NB4 (cell line): ENCODE data around the gene SPEM2.

Experiments used
- CTCF ChIP-seq: IDR thresholded peaks from one replicate; pipeline ENCODE4 v1.5.1; 2012; ENCODE audit warnings: low read depth, low read length
- MAX ChIP-seq: IDR thresholded peaks from 2 replicates; pipeline ENCODE4 v1.6.1; 2011; ENCODE audit warnings: low read depth, low read length
- MYC ChIP-seq: IDR thresholded peaks from 2 replicates; pipeline ENCODE4 v1.6.1; 2011; ENCODE audit warnings: low read depth, low read length
- POLR2A ChIP-seq: IDR thresholded peaks from 2 replicates; pipeline ENCODE4 v1.6.1; 2011; ENCODE audit warnings: mild to moderate bottlenecking; ENCODE audit not compliant: insufficient read length; ENCODE audit errors: extremely low read depth

GRCh38 chr17:7459961-7460545 lies 34.6 kb downstream of the SPEM2 start:
- TF ChIP-seq POLR2A, result no peak
- no peak for TF ChIP-seq CTCF
- TF ChIP-seq MYC, result no peak
- TF ChIP-seq MAX, result no peak
